Activated B cell treated with CpG ODN at 0.5 μM for 24 hours (primary cell): ENCODE results near the gene TRIM72. TPM values are rescaled to one million over a fixed set of nuclear protein-coding genes. Genes with fewer than 3 reads are reported as not detected.
A peak's percentile ranks its signal among the peaks of the same experiment; 100 is the strongest.

ENCODE experiments used
- ATAC-seq: fragments of 200-7000 bp; cut with Tn5 transposase; one replicate; pipeline ENCODE4 v1.10.0; 2021; ENCODE audit warnings: low read depth, mild to moderate bottlenecking, moderate library complexity
- CTCF ChIA-PET: fragments of 350-600 bp; sonication (Branson Sonifier 250); formaldehyde crosslinking; loops from one replicate; lab custom pipeline; 2021; ENCODE audit warnings: antibody characterized with exemption; lab: Charles Lee
- POLR2A ChIA-PET: fragments of 350-600 bp; sonication (Branson Sonifier 250); formaldehyde crosslinking; loops from one replicate; lab custom pipeline; 2021; ENCODE audit warnings: antibody characterized with exemption; lab: Charles Lee
- DNase-seq: peaks from one replicate; pipeline ENCODE4 v3.0.0; 2022
- H3K27ac Mint-ChIP-seq: one replicate; pipeline ENCODE4 v1.8.0; 2020; ENCODE audit warnings: mixed read lengths
- H3K27me3 Mint-ChIP-seq: one replicate; pipeline ENCODE4 v1.8.0; 2021; ENCODE audit warnings: mixed read lengths
- H3K36me3 Mint-ChIP-seq: one replicate; pipeline ENCODE4 v1.8.0; 2021; ENCODE audit warnings: low read depth, mixed read lengths
- H3K4me1 Mint-ChIP-seq: one replicate; pipeline ENCODE4 v1.8.0; 2021; ENCODE audit warnings: mixed read lengths
- H3K4me3 Mint-ChIP-seq: one replicate; pipeline ENCODE4 v1.8.0; 2020; ENCODE audit warnings: mild to moderate bottlenecking, mixed read lengths
- H3K9me3 Mint-ChIP-seq: one replicate; pipeline ENCODE4 v1.8.0; 2020; ENCODE audit warnings: mixed read lengths
- intact Hi-C: fragments of 100-400 bp; cut with micrococcal nuclease; formaldehyde crosslinking; loops from one replicate; pipeline ENCODE4 v1.15.1; 2024
- total RNA-seq: library from RNA; stranded (reverse); gene quantifications from 2 replicates; pipeline ENCODE4 v1.2.3, GENCODE V29; 2022
- TF ChIP-seq, protein P1 (sequence below): fragments of 200-600 bp; IDR thresholded peaks from one replicate; pipeline ENCODE4 v1.8.0; 2022; ENCODE audit warnings: antibody characterized with exemption, mild to moderate bottlenecking

TRIM72 gene
- total RNA-seq, 1 donor from 2014 or later, result 0.16 TPM

DNA sequence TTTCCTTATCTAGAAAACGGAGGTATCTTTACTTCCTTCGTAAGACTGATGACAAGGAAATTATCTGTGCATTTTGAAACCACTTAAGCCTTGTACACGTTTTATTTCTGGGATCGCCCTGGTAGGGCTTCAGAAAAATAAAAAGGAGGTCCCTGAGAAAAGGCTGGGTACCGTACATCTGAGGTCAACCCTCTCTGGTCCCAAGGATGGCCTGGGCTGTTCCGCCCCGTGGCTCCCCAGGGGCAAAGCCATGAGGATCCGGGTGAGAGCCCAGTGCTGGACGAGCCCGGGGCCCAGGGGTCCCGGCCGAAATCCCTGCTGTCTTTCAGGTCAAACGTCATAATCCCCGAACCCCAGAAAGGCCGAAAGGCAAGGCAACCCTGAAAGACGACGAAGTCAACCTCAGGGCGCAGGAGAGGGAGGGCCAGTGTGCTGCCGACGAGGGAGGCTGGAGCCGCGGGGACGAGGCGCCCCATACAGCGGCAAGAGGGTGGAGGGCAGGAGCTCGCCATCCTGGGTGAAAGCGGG lies 34.6 kb upstream of the TRIM72 start:
- TF ChIP-seq, protein P1, sequence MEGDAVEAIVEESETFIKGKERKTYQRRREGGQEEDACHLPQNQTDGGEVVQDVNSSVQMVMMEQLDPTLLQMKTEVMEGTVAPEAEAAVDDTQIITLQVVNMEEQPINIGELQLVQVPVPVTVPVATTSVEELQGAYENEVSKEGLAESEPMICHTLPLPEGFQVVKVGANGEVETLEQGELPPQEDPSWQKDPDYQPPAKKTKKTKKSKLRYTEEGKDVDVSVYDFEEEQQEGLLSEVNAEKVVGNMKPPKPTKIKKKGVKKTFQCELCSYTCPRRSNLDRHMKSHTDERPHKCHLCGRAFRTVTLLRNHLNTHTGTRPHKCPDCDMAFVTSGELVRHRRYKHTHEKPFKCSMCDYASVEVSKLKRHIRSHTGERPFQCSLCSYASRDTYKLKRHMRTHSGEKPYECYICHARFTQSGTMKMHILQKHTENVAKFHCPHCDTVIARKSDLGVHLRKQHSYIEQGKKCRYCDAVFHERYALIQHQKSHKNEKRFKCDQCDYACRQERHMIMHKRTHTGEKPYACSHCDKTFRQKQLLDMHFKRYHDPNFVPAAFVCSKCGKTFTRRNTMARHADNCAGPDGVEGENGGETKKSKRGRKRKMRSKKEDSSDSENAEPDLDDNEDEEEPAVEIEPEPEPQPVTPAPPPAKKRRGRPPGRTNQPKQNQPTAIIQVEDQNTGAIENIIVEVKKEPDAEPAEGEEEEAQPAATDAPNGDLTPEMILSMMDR, result no peak
- peak; percentile 3 for ATAC-seq

DNA sequence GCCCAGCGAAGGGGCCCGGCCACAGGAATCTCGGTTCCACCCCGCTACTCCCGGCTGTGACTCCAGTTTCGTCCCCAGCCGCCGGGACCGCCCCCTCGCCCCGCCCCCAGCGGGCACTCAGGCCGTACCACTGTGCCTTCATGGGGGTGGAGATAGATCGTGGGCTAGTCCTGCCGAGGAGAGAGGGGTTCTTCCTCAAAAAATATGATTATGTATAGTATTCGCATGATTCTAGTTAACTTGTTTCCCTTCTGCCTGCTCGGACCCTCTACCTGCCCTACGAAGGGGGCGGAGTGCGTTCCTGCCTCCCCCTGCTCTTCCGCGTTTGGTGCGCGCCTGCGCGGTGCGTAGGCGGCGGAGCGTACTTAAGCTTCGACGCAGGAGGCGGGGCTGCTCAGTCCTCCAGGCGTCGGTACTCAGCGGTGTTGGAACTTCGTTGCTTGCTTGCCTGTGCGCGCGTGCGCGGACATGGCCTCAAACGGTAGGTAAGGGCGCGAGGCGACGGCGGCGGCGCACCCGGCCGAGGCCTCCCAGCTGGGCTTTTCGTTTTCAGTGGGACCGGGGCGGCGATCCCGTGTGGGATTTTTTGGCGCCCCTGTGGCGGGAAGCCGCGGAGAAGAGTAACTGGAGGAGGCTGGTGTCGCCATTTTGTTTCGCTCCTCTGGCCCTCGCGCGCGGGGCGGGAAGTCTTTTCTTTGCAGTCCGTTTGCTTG lies 34.0 kb upstream of the TRIM72 start, which contains the start of gene FUS:
Gene FUS, plus strand, starts transcription at position 393 of the 713 bp plus-strand sequence. Its CDS starts 76 bp downstream, at position 469.
- peak; percentile 69 for ATAC-seq
- CTCF ChIA-PET, result interaction anchor here (1.8 kb wide), 1 partner anchor 37 kb away, joined by 11 read pairs; no protein-coding TSS in a partner anchor

More for the DNA sequence above, 34.6 kb upstream of the TRIM72 start:
- Mint-ChIP-seq H3K27ac (peak overlapping the region; percentile 100), H3K4me1 (peaks cover 54% of the 10 kb centered on the region), H3K9me3 (no peaks in the 10 kb centered on the region), H3K4me3 (peak overlapping the region; percentile 96), H3K36me3 (peaks cover 37% of the 10 kb centered on the region), H3K27me3 (no peaks in the 10 kb centered on the region)
- no peak for DNase-seq
- intact Hi-C loops, result loop anchor here (1.0 to 10.0 kb wide), 4 partner anchors 62 to 1362 kb away; partner anchors contain the start of genes KAT8, PAGR1 and ZNF267
- ChIA-PET POLR2A (interaction anchor here (0.6 to 5.2 kb wide), 45 partner anchors 10 to 1441 kb away, joined by 3 to 147 read pairs (median 6); partner anchors contain the start of genes ARMC5, BCKDK, FBRS and HSD3B7), CTCF (interaction anchor here (1.8 kb wide), 1 partner anchor 37 kb away, joined by 11 read pairs; no protein-coding TSS in a partner anchor)

DNA sequence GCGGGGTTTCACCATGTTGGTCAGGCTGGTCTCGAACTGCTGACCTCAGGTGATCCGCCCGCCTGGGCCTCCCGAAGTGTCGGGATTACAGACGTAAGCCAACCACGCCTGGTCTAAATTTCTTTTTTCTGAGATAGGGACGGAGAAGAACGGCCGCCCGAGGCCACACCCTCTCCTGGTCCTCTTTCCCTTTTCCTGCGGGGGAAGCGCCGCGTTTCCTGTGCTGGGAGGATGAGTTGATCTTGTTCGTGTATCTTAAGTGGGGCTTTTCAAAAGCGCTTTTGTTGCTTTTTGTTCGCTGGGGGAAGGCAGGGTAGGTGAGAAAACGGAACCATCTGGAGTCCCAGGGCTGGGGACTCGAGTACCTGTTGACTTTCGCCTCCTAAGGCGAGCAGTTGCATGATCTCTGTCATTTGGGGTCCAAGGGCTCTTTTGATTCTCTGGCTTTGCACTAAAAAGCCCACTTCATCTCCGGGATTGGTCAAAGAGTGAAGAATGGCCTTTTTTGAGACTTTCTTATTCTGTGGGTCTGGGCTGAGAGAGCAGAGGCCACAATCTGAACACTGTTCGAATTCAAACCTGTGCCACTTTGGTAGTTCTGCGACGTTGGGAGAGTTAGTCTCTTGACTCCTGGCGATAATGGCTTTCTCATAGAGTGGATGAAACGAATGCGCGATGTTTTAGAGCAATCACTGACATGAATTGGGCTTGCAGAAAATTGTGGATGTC lies 32.7 kb upstream of the TRIM72 start:
- CTCF ChIA-PET, result no interaction called here
- ATAC-seq (no peak), DNase-seq (peak; percentile 32)
- Mint-ChIP-seq H3K4me1 (peaks cover 64% of the 10 kb centered on the region), H3K27me3 (no peaks in the 10 kb centered on the region), H3K27ac (peak overlapping the region; percentile 100), H3K4me3 (peak overlapping the region; percentile 96), H3K36me3 (peaks cover 56% of the 10 kb centered on the region), H3K9me3 (no peaks in the 10 kb centered on the region)
- POLR2A ChIA-PET, result interaction anchor here (0.6 to 5.2 kb wide), 32 partner anchors 8 to 692 kb away, joined by 3 to 147 read pairs (median 10); partner anchors contain the start of genes ARMC5, BCKDK, HSD3B7 and ITGAM
- TF ChIP-seq, protein P1, result no peak
- intact Hi-C loops, result loop anchor here (1.0 to 2.0 kb wide), 2 partner anchors 11 to 22 kb away; no protein-coding TSS in a partner anchor

More for the DNA sequence above, 34.0 kb upstream of the TRIM72 start, which contains the start of gene FUS:
- H3K27ac Mint-ChIP-seq, result peak within 1 kb of the TSS; percentile 100
- POLR2A ChIA-PET, result interaction anchor here (0.5 to 5.2 kb wide), 63 partner anchors 8 to 1441 kb away, joined by 3 to 147 read pairs (median 5); partner anchors contain the start of genes ARMC5, BCKDK, FBRS and HSD3B7
- peak; percentile 91 for DNase-seq
- intact Hi-C loops, result loop anchor here (1.0 to 10.0 kb wide), 10 partner anchors 21 to 1363 kb away; partner anchors contain the start of genes ARMC5, KAT8, PAGR1 and PYCARD
- H3K4me3 Mint-ChIP-seq, result peak within 1 kb of the TSS; percentile 96
- H3K36me3 Mint-ChIP-seq, result peaks cover 43% of the 10 kb centered on the region
- H3K27me3 Mint-ChIP-seq, result no peaks in the 10 kb centered on the region
- TF ChIP-seq, protein P1, result no peak
- peaks cover 57% of the 10 kb centered on the region for H3K4me1 Mint-ChIP-seq
- no peaks in the 10 kb centered on the region for H3K9me3 Mint-ChIP-seq

DNA sequence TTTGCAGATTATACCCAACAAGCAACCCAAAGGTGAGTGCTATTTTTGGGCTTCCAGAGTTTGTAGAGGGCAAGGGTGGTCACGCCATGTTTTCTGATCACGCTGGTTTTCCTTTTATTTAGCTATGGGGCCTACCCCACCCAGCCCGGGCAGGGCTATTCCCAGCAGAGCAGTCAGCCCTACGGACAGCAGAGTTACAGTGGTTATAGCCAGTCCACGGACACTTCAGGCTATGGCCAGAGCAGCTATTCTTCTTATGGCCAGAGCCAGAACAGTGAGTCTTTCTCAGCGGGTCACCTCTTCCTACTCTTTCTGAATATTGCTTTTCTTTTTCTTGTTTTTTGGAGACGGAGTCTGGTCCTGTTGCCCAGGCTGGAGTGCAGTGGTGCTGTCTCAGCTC lies 31.5 kb upstream of the TRIM72 start:
- Mint-ChIP-seq H3K4me1 (peaks cover 62% of the 10 kb centered on the region), H3K27ac (peak overlapping the region; percentile 64), H3K27me3 (no peaks in the 10 kb centered on the region), H3K9me3 (no peaks in the 10 kb centered on the region), H3K36me3 (peaks cover 67% of the 10 kb centered on the region), H3K4me3 (peak overlapping the region; percentile 96)
- TF ChIP-seq, protein P1, result no peak
- ChIA-PET CTCF (no interaction called here), POLR2A (interaction anchor here (0.6 to 2.9 kb wide), 5 partner anchors 10 to 823 kb away, joined by 3 to 16 read pairs (median 8); partner anchors contain the start of genes PYCARD and ZNF843)
- intact Hi-C loops, result no loop called here
- no peak for DNase-seq
- ATAC-seq, result no peak
